ENCODE measurements around the gene SORCS2. TPM values are rescaled to one million over a fixed set of nuclear protein-coding genes. Genes with fewer than 3 reads are reported as not detected.

SORCS2 gene
- total RNA-seq, 2 experiments from 2014 or later, result 0.07 to 0.15 TPM

- no peak for DNase-seq
- no peak overlapping the region for H3K4me3 Mint-ChIP-seq
- H3K27ac Mint-ChIP-seq, result no peak overlapping the region
- intact Hi-C loops (cut with micrococcal nuclease), result no loop called here
- CTCF ChIA-PET, result no interaction called here
- H3K36me3 Mint-ChIP-seq (ENCODE audit: low read depth), result no peaks in the 10 kb centered on the region
- no peaks in the 10 kb centered on the region for H3K27me3 Mint-ChIP-seq (ENCODE audit: low read depth)
- H3K9me3 Mint-ChIP-seq, result no peaks in the 10 kb centered on the region
- H3K4me1 Mint-ChIP-seq (ENCODE audit: low read depth), result no peaks in the 10 kb centered on the region
These were observed 85.9 kb downstream of the SORCS2 start for GRCh38 chr4:7278071-7278765.

GRCh38 chr4:7278981-7279380 lies 86.6 kb downstream of the SORCS2 start:
- intact Hi-C loops (cut with micrococcal nuclease), result no loop called here
- CTCF ChIA-PET, result no interaction called here
- Mint-ChIP-seq H3K4me1 (ENCODE audit: low read depth) (no peaks in the 10 kb centered on the region), H3K27me3 (ENCODE audit: low read depth) (no peaks in the 10 kb centered on the region), H3K9me3 (no peaks in the 10 kb centered on the region), H3K27ac (no peak overlapping the region), H3K36me3 (ENCODE audit: low read depth) (no peaks in the 10 kb centered on the region), H3K4me3 (no peak overlapping the region)
- no peak for DNase-seq

GRCh38 chr4:7279902-7280301 lies 87.6 kb downstream of the SORCS2 start:
- Mint-ChIP-seq H3K27ac (no peak overlapping the region), H3K4me1 (ENCODE audit: low read depth) (no peaks in the 10 kb centered on the region), H3K9me3 (no peaks in the 10 kb centered on the region), H3K4me3 (no peak overlapping the region), H3K36me3 (ENCODE audit: low read depth) (no peaks in the 10 kb centered on the region), H3K27me3 (ENCODE audit: low read depth) (no peaks in the 10 kb centered on the region)
- intact Hi-C loops (cut with micrococcal nuclease), result no loop called here
- CTCF ChIA-PET, result no interaction called here
- DNase-seq, result no peak

- Mint-ChIP-seq H3K4me1 (ENCODE audit: low read depth) (no peaks in the 10 kb centered on the region), H3K27ac (no peak overlapping the region), H3K9me3 (no peaks in the 10 kb centered on the region), H3K4me3 (no peak overlapping the region), H3K36me3 (ENCODE audit: low read depth) (no peaks in the 10 kb centered on the region), H3K27me3 (ENCODE audit: low read depth) (no peaks in the 10 kb centered on the region)
- CTCF ChIA-PET, result interaction anchor here (0.6 kb wide), 1 partner anchor 158 kb away, joined by 3 read pairs; no protein-coding TSS in a partner anchor
- no peak for DNase-seq
- intact Hi-C loops (cut with micrococcal nuclease), result no loop called here
These were observed 88.8 kb downstream of the SORCS2 start for GRCh38 chr4:7280926-7281690.

- H3K27ac Mint-ChIP-seq, result no peak overlapping the region
- H3K36me3 Mint-ChIP-seq (ENCODE audit: low read depth), result no peaks in the 10 kb centered on the region
- CTCF ChIA-PET, result interaction anchor here (0.6 kb wide), 1 partner anchor 157 kb away, joined by 3 read pairs; no protein-coding TSS in a partner anchor
- H3K4me3 Mint-ChIP-seq, result no peak overlapping the region
- no peaks in the 10 kb centered on the region for H3K9me3 Mint-ChIP-seq
- no peaks in the 10 kb centered on the region for H3K4me1 Mint-ChIP-seq (ENCODE audit: low read depth)
- no peak for DNase-seq
- intact Hi-C loops (cut with micrococcal nuclease), result no loop called here
- no peaks in the 10 kb centered on the region for H3K27me3 Mint-ChIP-seq (ENCODE audit: low read depth)
These were observed 89.6 kb downstream of the SORCS2 start for GRCh38 chr4:7281691-7282665.

GRCh38 chr4:7282786-7283440 lies 90.6 kb downstream of the SORCS2 start:
- Mint-ChIP-seq H3K27ac (no peak overlapping the region), H3K4me3 (no peak overlapping the region), H3K27me3 (ENCODE audit: low read depth) (no peaks in the 10 kb centered on the region)

GRCh38 chr4:7285244-7286094 lies 93.1 kb downstream of the SORCS2 start:
- intact Hi-C loops (cut with micrococcal nuclease), result no loop called here
- CTCF ChIA-PET, result no interaction called here
- Mint-ChIP-seq H3K36me3 (ENCODE audit: low read depth) (no peaks in the 10 kb centered on the region), H3K27ac (no peak overlapping the region), H3K4me1 (ENCODE audit: low read depth) (no peaks in the 10 kb centered on the region), H3K9me3 (no peaks in the 10 kb centered on the region), H3K4me3 (no peak overlapping the region), H3K27me3 (ENCODE audit: low read depth) (peaks cover 2% of the 10 kb centered on the region)
- DNase-seq, result no peak

More at GRCh38 chr4:7282786-7283440, 90.6 kb downstream of the SORCS2 start:
- H3K4me1 Mint-ChIP-seq (ENCODE audit: low read depth), result no peaks in the 10 kb centered on the region
- intact Hi-C loops (cut with micrococcal nuclease), result no loop called here
- H3K36me3 Mint-ChIP-seq (ENCODE audit: low read depth), result no peaks in the 10 kb centered on the region
- DNase-seq, result no peak
- H3K9me3 Mint-ChIP-seq, result no peaks in the 10 kb centered on the region
- CTCF ChIA-PET, result no interaction called here

GRCh38 chr4:7286170-7286569 lies 93.8 kb downstream of the SORCS2 start:
- DNase-seq, result no peak
- CTCF ChIA-PET, result no interaction called here
- Mint-ChIP-seq H3K27ac (no peak overlapping the region), H3K27me3 (ENCODE audit: low read depth) (peaks cover 2% of the 10 kb centered on the region), H3K4me1 (ENCODE audit: low read depth) (no peaks in the 10 kb centered on the region), H3K9me3 (no peaks in the 10 kb centered on the region), H3K36me3 (ENCODE audit: low read depth) (no peaks in the 10 kb centered on the region), H3K4me3 (no peak overlapping the region)
- intact Hi-C loops (cut with micrococcal nuclease), result no loop called here

GRCh38 chr4:7286798-7287197 lies 94.5 kb downstream of the SORCS2 start:
- Mint-ChIP-seq H3K36me3 (ENCODE audit: low read depth) (no peaks in the 10 kb centered on the region), H3K9me3 (no peaks in the 10 kb centered on the region), H3K4me3 (no peak overlapping the region), H3K4me1 (ENCODE audit: low read depth) (no peaks in the 10 kb centered on the region), H3K27ac (no peak overlapping the region), H3K27me3 (ENCODE audit: low read depth) (peaks cover 2% of the 10 kb centered on the region)
- intact Hi-C loops (cut with micrococcal nuclease), result no loop called here
- no peak for DNase-seq
- CTCF ChIA-PET, result no interaction called here

GRCh38 chr4:7287274-7287917 lies 95.1 kb downstream of the SORCS2 start:
- intact Hi-C loops (cut with micrococcal nuclease), result no loop called here
- H3K4me1 Mint-ChIP-seq (ENCODE audit: low read depth), result no peaks in the 10 kb centered on the region

GRCh38 chr4:7287918-7288280 lies 95.6 kb downstream of the SORCS2 start:
- H3K9me3 Mint-ChIP-seq, result no peaks in the 10 kb centered on the region
- peaks cover 2% of the 10 kb centered on the region for H3K27me3 Mint-ChIP-seq (ENCODE audit: low read depth)
- no peaks in the 10 kb centered on the region for H3K4me1 Mint-ChIP-seq (ENCODE audit: low read depth)
- intact Hi-C loops (cut with micrococcal nuclease), result no loop called here
- no peak for DNase-seq
- H3K36me3 Mint-ChIP-seq (ENCODE audit: low read depth), result no peaks in the 10 kb centered on the region
- no peak overlapping the region for H3K4me3 Mint-ChIP-seq
- CTCF ChIA-PET, result no interaction called here
- no peak overlapping the region for H3K27ac Mint-ChIP-seq

More at GRCh38 chr4:7287274-7287917, 95.1 kb downstream of the SORCS2 start:
- DNase-seq, result no peak
- peaks cover 2% of the 10 kb centered on the region for H3K27me3 Mint-ChIP-seq (ENCODE audit: low read depth)
- H3K27ac Mint-ChIP-seq, result no peak overlapping the region
- no peaks in the 10 kb centered on the region for H3K9me3 Mint-ChIP-seq
- no peaks in the 10 kb centered on the region for H3K36me3 Mint-ChIP-seq (ENCODE audit: low read depth)
- CTCF ChIA-PET, result no interaction called here
- no peak overlapping the region for H3K4me3 Mint-ChIP-seq
